ENCODE data around the gene ABCB8. TPM values are rescaled to one million over a fixed set of nuclear protein-coding genes. Genes with fewer than 3 reads are reported as not detected.
A peak's percentile ranks its signal among the peaks of the same experiment; 100 is the strongest.

The ABCB8 gene
- total and polyA plus RNA-seq, 2 of the 8 experiments (the other 6 are each of a cell fraction or from before 2014, with no cell fraction given): 17.7 to 27.0 TPM

DNA sequence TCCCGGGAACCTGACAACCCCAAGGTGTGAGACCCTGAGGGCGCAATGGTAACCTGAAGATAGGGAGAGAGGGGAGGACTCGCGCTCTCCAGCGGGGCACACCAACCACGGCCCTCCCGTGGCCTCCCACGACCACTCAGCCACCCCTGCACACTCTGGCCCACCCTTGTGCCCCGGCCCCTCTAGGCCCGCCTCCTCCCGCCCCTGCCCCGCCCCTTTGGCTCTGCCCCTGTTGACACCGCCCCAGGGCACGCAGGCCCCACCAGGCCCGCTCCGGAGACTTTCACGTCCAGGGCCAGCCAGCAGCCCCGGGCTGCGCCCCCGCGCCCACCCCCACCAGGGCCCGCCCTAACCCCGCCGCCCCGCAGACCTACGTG lies 14.9 kb upstream of the ABCB8 start:
- peak overlapping the region; percentile 60 to 68 for H3K4me2 ChIP-seq (ENCODE audit: insufficient read depth in 1 of 2, low read depth in 2 of 2, low read length in 2 of 2)
- peak overlapping the region; percentile 23; the same call in 1 of the 2 replicates for H4K8ac ChIP-seq (ENCODE audit: extremely low read depth, insufficient read depth, low read length)
- H2BK5ac ChIP-seq (ENCODE audit: low read depth, low read length): peak overlapping the region; percentile 50; the same call in 1 of the 2 replicates
- peak overlapping the region in 3 of 4 experiments; percentile 4 to 53 (median 53); a peak in 5 of 8 replicates for H3K4me3 ChIP-seq (ENCODE audit: extremely low read depth in 1 of 4, insufficient read depth in 2 of 4, low read depth in 3 of 4, low read length in 4 of 4)
- H4K5ac ChIP-seq (ENCODE audit: insufficient read length, low read depth, low read length): no peak overlapping the region
- H4K20me1 ChIP-seq (replicated peaks in 1 of 2; ENCODE audit: control insufficient read depth in 1 of 2, insufficient read depth in 2 of 2, low read length in 2 of 2): no peaks in the 10 kb centered on the region
- H2BK120ac ChIP-seq (replicated peaks; ENCODE audit: low read depth, low read length): no peak overlapping the region
- 0 out of 7 replicates have a peak overlapping the region, but pooled peaks of 2 of the 4 experiments have one; percentile 29 to 38 for H3K9ac ChIP-seq (replicated peaks in 1 of 4; ENCODE audit: extremely low read depth in 1 of 4, low read depth in 3 of 4, low read length in 3 of 4)
- no peak overlapping the region for H2AK5ac ChIP-seq (ENCODE audit: low read depth, low read length)
- no peaks in the 10 kb centered on the region for H3K36me3 ChIP-seq (ENCODE audit: control insufficient read depth in 2 of 4, insufficient read depth in 4 of 4, low read length in 3 of 4)
- DNase-seq (ENCODE audit: low read depth in 1 of 2, low spot score in 2 of 2): no peak
- TF ChIP-seq TCF12 (IDR thresholded peaks at IDR 0.05; ENCODE audit: low read depth, low read length) (no peak), CBX8 (IDR thresholded peaks at IDR 0.05; ENCODE audit: borderline replicate concordance, low read depth, low read length) (no peak)
- H3K56ac ChIP-seq (replicated peaks; ENCODE audit: insufficient read length, low read depth, low read length): no peak overlapping the region
- H2BK15ac ChIP-seq (ENCODE audit: low read length): peak overlapping the region; percentile 72; the same call in 1 of the 2 replicates
- H3K27ac ChIP-seq (ENCODE audit: low read depth, low read length): no peak overlapping the region
- no peak overlapping the region for H3K23ac ChIP-seq (ENCODE audit: insufficient read length)
- H3K4me1 ChIP-seq (replicated peaks in 1 of 4; ENCODE audit: control insufficient read depth in 3 of 4, insufficient read depth in 4 of 4, low read length in 3 of 4): peaks cover 0 to 40% (median 27%) of the 10 kb centered on the region in 4 experiments; a peak in 6 of 7 replicates
- H3K4ac ChIP-seq (replicated peaks; ENCODE audit: insufficient read length, low read depth, low read length): no peak overlapping the region
- H3K79me1 ChIP-seq (ENCODE audit: low read depth, low read length): no peaks in the 10 kb centered on the region; the same call in 1 of the 2 replicates
- H3K27me3 ChIP-seq (replicated peaks in 1 of 4; ENCODE audit: control insufficient read depth in 3 of 4, extremely low read depth in 1 of 4, insufficient read depth in 3 of 4, low read length in 3 of 4): peaks cover 0 to 20% (median 15%) of the 10 kb centered on the region in 4 experiments; a peak in 6 of 7 replicates
- H4K91ac ChIP-seq (replicated peaks; ENCODE audit: insufficient read length, low read length): peak overlapping the region; percentile 5
- ChIA-PET POLR2A (ENCODE audit: partially characterized antibody) (interaction anchor here (0.7 to 2.5 kb wide), 8 partner anchors 14 to 98 kb away, joined by 3 to 7 read pairs (median 3); partner anchors contain the start of gene ABCB8), CTCF (ENCODE audit: partially characterized antibody) (interaction anchor here (0.7 to 11.5 kb wide), 10 partner anchors 8 to 100 kb away, joined by 3 to 142 read pairs (median 5); partner anchors contain the start of genes ABCB8, ATG9B and NOS3)
- H3K79me2 ChIP-seq (ENCODE audit: control insufficient read depth in 1 of 2, insufficient read depth in 2 of 2, low read length in 2 of 2): no peaks in the 10 kb centered on the region
- WGBS, 2 experiments (ENCODE audit: extremely low coverage in 1 of 2, insufficient coverage in 1 of 2, insufficient read length in 1 of 2, insufficient replicate concordance in 2 of 2, low coverage in 1 of 2, low lambda C conversion rate in 2 of 2, missing lambda C conversion rate in 1 of 2): 73% methylated on average over 5 of the region's 26 CpGs; no CpG with 5 or more reads in 1 of the 2 experiments
- peak overlapping the region; percentile 72; the same call in 1 of the 2 replicates for H2BK12ac ChIP-seq (ENCODE audit: low read depth, low read length)
- no peak overlapping the region for H3K14ac ChIP-seq (ENCODE audit: insufficient read length)
- FAIRE-seq: no peak
- H2BK20ac ChIP-seq (ENCODE audit: low read length): no peak overlapping the region
- no peak overlapping the region for H3K18ac ChIP-seq (ENCODE audit: extremely low read depth, low read length)
- no peaks in the 10 kb centered on the region for H3K9me3 ChIP-seq (ENCODE audit: insufficient read depth in 2 of 2, low read depth in 1 of 2, low read length in 1 of 2)
- H3K23me2 ChIP-seq (ENCODE audit: low read depth, low read length): peaks cover under 1% of the 10 kb centered on the region; the same call in 1 of the 2 replicates
- H2AFZ ChIP-seq (ENCODE audit: low read length): no peak overlapping the region
